Measurements from ENCODE around the gene SLC10A3.

The SLC10A3 gene

DNA sequence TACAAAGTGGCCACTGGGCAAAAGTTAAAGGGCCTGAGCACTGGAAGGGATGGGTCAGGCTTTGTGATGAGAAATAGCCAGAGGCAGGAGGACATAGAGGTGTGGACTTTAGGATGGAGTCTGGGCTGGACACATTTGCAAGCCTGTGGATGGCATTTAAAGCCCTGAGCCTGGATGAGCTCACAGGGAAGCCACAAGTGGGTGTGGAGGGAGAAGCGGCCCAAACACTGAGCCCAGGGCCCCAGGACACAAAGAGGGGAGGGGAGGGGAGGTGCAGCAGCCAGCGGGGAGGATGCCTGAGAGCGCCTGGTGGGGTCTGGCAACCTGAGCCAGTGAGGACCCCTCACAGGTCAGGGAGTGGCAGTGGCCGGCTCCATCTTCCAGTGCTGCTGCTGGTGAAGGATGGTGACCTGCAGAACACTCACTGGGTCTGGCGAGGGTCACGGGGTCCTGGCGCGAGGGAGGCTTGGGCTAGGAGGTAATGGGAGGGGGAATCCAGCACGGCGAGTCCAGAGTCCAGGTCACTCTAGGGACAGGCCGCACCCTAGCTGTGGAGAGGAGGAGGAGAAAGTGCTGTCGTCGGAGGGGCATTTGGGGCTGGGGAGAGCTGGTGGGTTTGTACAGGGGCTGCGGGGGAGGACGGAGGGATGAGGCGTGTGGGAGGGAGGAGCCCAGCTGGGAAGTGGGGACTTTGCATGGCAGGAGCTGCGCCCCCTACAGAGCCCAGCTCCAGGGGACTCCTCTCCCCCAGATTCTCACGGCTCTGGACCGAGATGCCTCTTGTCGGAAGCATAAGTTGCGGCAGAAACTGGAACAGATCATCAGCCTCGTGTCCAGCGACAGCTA is 18.4 kb downstream of the SLC10A3 start:
- no peak overlapping the region for H3K4me3 ChIP-seq (ENCODE audit: low read depth, low read length)

DNA sequence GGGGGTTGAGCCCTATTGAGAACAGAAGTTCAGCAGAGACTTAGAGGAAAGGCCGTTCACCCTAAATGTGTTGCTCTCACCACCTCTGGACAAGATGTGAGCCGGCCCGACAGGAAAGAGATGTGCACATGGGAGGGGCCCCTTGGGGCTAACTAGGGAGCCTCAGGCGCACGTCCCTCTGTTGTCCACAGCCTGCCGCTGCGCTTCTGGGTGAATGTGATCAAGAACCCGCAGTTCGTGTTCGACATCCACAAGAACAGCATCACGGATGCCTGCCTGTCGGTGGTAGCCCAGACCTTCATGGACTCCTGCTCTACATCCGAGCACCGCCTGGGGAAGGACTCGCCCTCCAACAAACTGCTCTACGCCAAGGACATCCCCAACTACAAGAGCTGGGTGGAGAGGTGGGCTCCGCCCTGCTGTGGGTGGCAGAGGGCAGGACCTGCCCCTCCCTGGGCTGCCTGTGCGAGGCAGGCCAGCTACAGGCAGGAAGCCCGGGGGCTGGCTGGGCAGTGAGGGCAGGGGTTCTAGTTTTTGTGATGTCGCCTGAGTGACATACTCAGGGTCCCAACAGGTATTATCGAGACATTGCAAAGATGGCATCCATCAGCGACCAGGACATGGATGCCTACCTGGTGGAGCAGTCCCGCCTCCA is 19.4 kb downstream of the SLC10A3 start:
- H3K9me3 ChIP-seq (ENCODE audit: control insufficient read depth, insufficient read depth, low read depth, low read length) = peaks cover 40% of the 10 kb centered on the region; the same call in 1 of the 2 replicates
- H3K27ac ChIP-seq (ENCODE audit: low read depth, low read length) = no peak overlapping the region
- no peak overlapping the region for H3K4me3 ChIP-seq (ENCODE audit: low read depth, low read length)
- H3K27me3 ChIP-seq (ENCODE audit: control insufficient read depth, insufficient read depth, low read length) = no peaks in the 10 kb centered on the region
- H3K9ac ChIP-seq (ENCODE audit: low read length) = no peak overlapping the region
- no peaks in the 10 kb centered on the region for H3K4me1 ChIP-seq (ENCODE audit: control insufficient read depth, insufficient read depth, low read length)
- peaks cover 55% of the 10 kb centered on the region for H3K36me3 ChIP-seq (ENCODE audit: control insufficient read depth, insufficient read depth, low read length)

More for the DNA sequence above, 18.4 kb downstream of the SLC10A3 start:
- H3K9ac ChIP-seq (ENCODE audit: low read length) = no peak overlapping the region
- H3K36me3 ChIP-seq (ENCODE audit: control insufficient read depth, insufficient read depth, low read length) = peaks cover 45% of the 10 kb centered on the region
- no peak overlapping the region for H3K27ac ChIP-seq (ENCODE audit: low read depth, low read length)
- H3K27me3 ChIP-seq (ENCODE audit: control insufficient read depth, insufficient read depth, low read length) = no peaks in the 10 kb centered on the region
- no peaks in the 10 kb centered on the region for H3K4me1 ChIP-seq (ENCODE audit: control insufficient read depth, insufficient read depth, low read length)
- H3K9me3 ChIP-seq (ENCODE audit: control insufficient read depth, insufficient read depth, low read depth, low read length) = peaks cover 36% of the 10 kb centered on the region; the same call in 1 of the 2 replicates

GRCh38 chrX:154470434-154470833 is 20.0 kb downstream of the SLC10A3 start:
- Histone ChIP-seq H3K27me3 (ENCODE audit: control insufficient read depth, insufficient read depth, low read length) (no peaks in the 10 kb centered on the region), H3K9me3 (ENCODE audit: control insufficient read depth, insufficient read depth, low read depth, low read length) (peaks cover 40% of the 10 kb centered on the region; the same call in 1 of the 2 replicates), H3K4me1 (ENCODE audit: control insufficient read depth, insufficient read depth, low read length) (no peaks in the 10 kb centered on the region), H3K4me3 (ENCODE audit: low read depth, low read length) (no peak overlapping the region), H3K9ac (ENCODE audit: low read length) (no peak overlapping the region), H3K36me3 (ENCODE audit: control insufficient read depth, insufficient read depth, low read length) (peaks cover 61% of the 10 kb centered on the region), H3K27ac (ENCODE audit: low read depth, low read length) (no peak overlapping the region)

GRCh38 chrX:154469880-154470279 is 20.5 kb downstream of the SLC10A3 start:
- Histone ChIP-seq H3K4me3 (ENCODE audit: low read depth, low read length) (no peak overlapping the region), H3K4me1 (ENCODE audit: control insufficient read depth, insufficient read depth, low read length) (no peaks in the 10 kb centered on the region), H3K36me3 (ENCODE audit: control insufficient read depth, insufficient read depth, low read length) (peaks cover 66% of the 10 kb centered on the region), H3K27ac (ENCODE audit: low read depth, low read length) (no peak overlapping the region), H3K27me3 (ENCODE audit: control insufficient read depth, insufficient read depth, low read length) (no peaks in the 10 kb centered on the region), H3K9ac (ENCODE audit: low read length) (no peak overlapping the region), H3K9me3 (ENCODE audit: control insufficient read depth, insufficient read depth, low read depth, low read length) (peaks cover 40% of the 10 kb centered on the region; the same call in 1 of the 2 replicates)

DNA sequence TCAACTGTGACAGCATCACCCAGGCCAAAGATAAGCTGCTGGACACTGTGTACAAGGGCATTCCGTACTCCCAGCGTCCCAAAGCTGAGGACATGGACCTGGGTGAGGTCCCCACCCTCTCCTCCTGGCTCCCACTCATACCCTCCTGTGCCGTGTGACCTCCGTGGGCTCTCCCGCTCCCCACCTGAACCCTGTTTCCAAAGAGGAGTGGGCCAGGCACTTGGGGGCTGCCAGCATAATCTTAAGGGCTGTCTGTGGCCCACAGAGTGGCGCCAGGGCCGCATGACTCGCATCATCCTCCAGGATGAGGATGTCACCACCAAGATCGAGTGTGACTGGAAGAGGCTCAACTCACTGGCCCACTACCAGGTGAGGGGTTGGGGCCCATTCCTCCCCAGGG is 21.3 kb downstream of the SLC10A3 start:
- H3K4me3 ChIP-seq (ENCODE audit: low read depth, low read length) = no peak overlapping the region
- H3K9ac ChIP-seq (ENCODE audit: low read length) = no peak overlapping the region
- H3K27me3 ChIP-seq (ENCODE audit: control insufficient read depth, insufficient read depth, low read length) = no peaks in the 10 kb centered on the region
- peaks cover 72% of the 10 kb centered on the region for H3K36me3 ChIP-seq (ENCODE audit: control insufficient read depth, insufficient read depth, low read length)
- H3K4me1 ChIP-seq (ENCODE audit: control insufficient read depth, insufficient read depth, low read length) = no peaks in the 10 kb centered on the region
- peaks cover 41% of the 10 kb centered on the region; the same call in 1 of the 2 replicates for H3K9me3 ChIP-seq (ENCODE audit: control insufficient read depth, insufficient read depth, low read depth, low read length)
- H3K27ac ChIP-seq (ENCODE audit: low read depth, low read length) = no peak overlapping the region

DNA sequence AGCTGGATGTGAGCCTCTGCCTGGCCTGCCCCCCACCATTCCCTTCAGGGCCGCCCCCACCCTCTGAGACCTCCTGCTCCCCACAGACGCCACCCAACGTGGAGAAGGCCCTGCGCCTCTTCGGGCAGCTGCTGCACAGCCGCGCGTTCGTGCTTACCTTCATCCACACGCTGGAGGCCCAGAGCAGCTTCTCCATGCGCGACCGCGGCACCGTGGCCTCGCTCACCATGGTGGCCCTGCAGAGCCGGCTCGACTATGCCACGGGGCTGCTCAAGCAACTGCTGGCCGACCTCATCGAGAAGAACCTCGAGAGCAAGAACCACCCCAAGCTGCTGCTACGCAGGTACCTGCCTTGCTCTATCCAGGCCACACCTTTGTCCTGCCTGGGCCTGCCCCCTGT is 22.2 kb downstream of the SLC10A3 start:
- Histone ChIP-seq H3K4me1 (ENCODE audit: control insufficient read depth, insufficient read depth, low read length) (no peaks in the 10 kb centered on the region), H3K27ac (ENCODE audit: low read depth, low read length) (no peak overlapping the region), H3K4me3 (ENCODE audit: low read depth, low read length) (no peak overlapping the region), H3K36me3 (ENCODE audit: control insufficient read depth, insufficient read depth, low read length) (peaks cover 77% of the 10 kb centered on the region), H3K27me3 (ENCODE audit: control insufficient read depth, insufficient read depth, low read length) (no peaks in the 10 kb centered on the region), H3K9me3 (ENCODE audit: control insufficient read depth, insufficient read depth, low read depth, low read length) (peaks cover 38% of the 10 kb centered on the region; the same call in 1 of the 2 replicates), H3K9ac (ENCODE audit: low read length) (no peak overlapping the region)

DNA sequence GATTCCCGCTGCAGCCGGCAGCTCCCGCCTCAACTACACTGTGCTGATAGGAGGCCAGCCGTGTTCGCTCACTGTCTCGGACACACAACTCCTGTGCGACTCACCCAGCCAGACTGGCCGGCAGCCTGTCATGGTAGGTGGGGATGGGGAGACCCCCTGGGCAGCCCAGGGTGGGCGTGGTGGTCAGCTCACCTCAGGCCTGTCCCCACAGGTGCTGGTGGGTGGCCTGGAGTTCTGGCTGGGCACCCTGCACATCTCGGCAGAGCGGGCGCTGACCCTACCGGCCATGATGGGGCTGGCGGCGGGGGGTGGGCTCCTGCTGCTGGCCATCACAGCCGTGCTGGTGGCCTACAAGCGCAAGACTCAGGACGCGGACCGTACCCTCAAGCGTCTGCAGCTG is 22.9 kb downstream of the SLC10A3 start:
- no peak overlapping the region for H3K9ac ChIP-seq (ENCODE audit: low read length)
- no peak overlapping the region for H3K4me3 ChIP-seq (ENCODE audit: low read depth, low read length)
- H3K9me3 ChIP-seq (ENCODE audit: control insufficient read depth, insufficient read depth, low read depth, low read length) = peaks cover 37% of the 10 kb centered on the region; the same call in 1 of the 2 replicates

DNA sequence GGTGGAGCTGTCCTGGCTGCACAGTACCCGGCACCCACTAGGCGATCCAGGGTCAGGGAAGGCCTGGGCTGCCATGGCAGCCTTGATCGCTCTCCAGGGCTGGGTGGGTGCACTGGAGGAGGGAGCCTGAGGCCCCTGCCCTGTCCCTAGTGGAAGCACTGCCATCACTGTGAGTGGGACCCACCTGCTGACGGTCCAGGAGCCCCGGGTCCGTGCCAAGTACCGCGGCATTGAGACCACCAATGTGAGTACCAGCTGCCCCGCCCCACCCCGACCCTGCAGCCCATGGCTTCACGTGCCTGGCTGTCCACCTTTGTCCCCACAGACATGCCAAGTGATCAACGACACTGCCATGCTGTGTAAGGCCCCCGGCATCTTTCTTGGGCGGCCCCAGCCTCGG is 23.5 kb downstream of the SLC10A3 start:
- Histone ChIP-seq H3K36me3 (ENCODE audit: control insufficient read depth, insufficient read depth, low read length) (peaks cover 87% of the 10 kb centered on the region), H3K9ac (ENCODE audit: low read length) (no peak overlapping the region), H3K4me3 (ENCODE audit: low read depth, low read length) (no peak overlapping the region), H3K27ac (ENCODE audit: low read depth, low read length) (no peak overlapping the region), H3K9me3 (ENCODE audit: control insufficient read depth, insufficient read depth, low read depth, low read length) (peaks cover 42% of the 10 kb centered on the region; the same call in 1 of the 2 replicates), H3K4me1 (ENCODE audit: control insufficient read depth, insufficient read depth, low read length) (no peaks in the 10 kb centered on the region), H3K27me3 (ENCODE audit: control insufficient read depth, insufficient read depth, low read length) (no peaks in the 10 kb centered on the region)

More for the DNA sequence above, 22.9 kb downstream of the SLC10A3 start:
- H3K27ac ChIP-seq (ENCODE audit: low read depth, low read length) = no peak overlapping the region
- H3K36me3 ChIP-seq (ENCODE audit: control insufficient read depth, insufficient read depth, low read length) = peaks cover 83% of the 10 kb centered on the region
- H3K4me1 ChIP-seq (ENCODE audit: control insufficient read depth, insufficient read depth, low read length) = no peaks in the 10 kb centered on the region
- no peaks in the 10 kb centered on the region for H3K27me3 ChIP-seq (ENCODE audit: control insufficient read depth, insufficient read depth, low read length)

- Histone ChIP-seq H3K27me3 (ENCODE audit: control insufficient read depth, insufficient read depth, low read length) (no peaks in the 10 kb centered on the region), H3K4me1 (ENCODE audit: control insufficient read depth, insufficient read depth, low read length) (no peaks in the 10 kb centered on the region), H3K27ac (ENCODE audit: low read depth, low read length) (no peak overlapping the region), H3K9me3 (ENCODE audit: control insufficient read depth, insufficient read depth, low read depth, low read length) (peaks cover 42% of the 10 kb centered on the region; the same call in 1 of the 2 replicates), H3K9ac (ENCODE audit: low read length) (no peak overlapping the region), H3K4me3 (ENCODE audit: low read depth, low read length) (no peak overlapping the region), H3K36me3 (ENCODE audit: control insufficient read depth, insufficient read depth, low read length) (peaks cover 89% of the 10 kb centered on the region)
Observed at GRCh38 chrX:154466036-154466435, 24.4 kb downstream of the SLC10A3 start.

- H3K9me3 ChIP-seq (ENCODE audit: control insufficient read depth, insufficient read depth, low read depth, low read length) = peaks cover 42% of the 10 kb centered on the region; the same call in 1 of the 2 replicates
- peaks cover 87% of the 10 kb centered on the region for H3K36me3 ChIP-seq (ENCODE audit: control insufficient read depth, insufficient read depth, low read length)
- H3K27me3 ChIP-seq (ENCODE audit: control insufficient read depth, insufficient read depth, low read length) = no peaks in the 10 kb centered on the region
- no peaks in the 10 kb centered on the region for H3K4me1 ChIP-seq (ENCODE audit: control insufficient read depth, insufficient read depth, low read length)
- no peak overlapping the region for H3K27ac ChIP-seq (ENCODE audit: low read depth, low read length)
- H3K9ac ChIP-seq (ENCODE audit: low read length) = no peak overlapping the region
- no peak overlapping the region for H3K4me3 ChIP-seq (ENCODE audit: low read depth, low read length)
Observed at GRCh38 chrX:154465601-154466000, 24.8 kb downstream of the SLC10A3 start.

GRCh38 chrX:154464806-154465365 is 25.5 kb downstream of the SLC10A3 start:
- Histone ChIP-seq H3K27me3 (ENCODE audit: control insufficient read depth, insufficient read depth, low read length) (no peaks in the 10 kb centered on the region), H3K9me3 (ENCODE audit: control insufficient read depth, insufficient read depth, low read depth, low read length) (peaks cover 41% of the 10 kb centered on the region; the same call in 1 of the 2 replicates), H3K36me3 (ENCODE audit: control insufficient read depth, insufficient read depth, low read length) (peaks cover 80% of the 10 kb centered on the region), H3K4me3 (ENCODE audit: low read depth, low read length) (no peak overlapping the region), H3K9ac (ENCODE audit: low read length) (no peak overlapping the region), H3K4me1 (ENCODE audit: control insufficient read depth, insufficient read depth, low read length) (no peaks in the 10 kb centered on the region; the same call in 1 of the 2 replicates), H3K27ac (ENCODE audit: low read depth, low read length) (no peak overlapping the region)
